HEK293T (cell line): ENCODE results near the gene KLHDC10.

ENCODE experiments used
- CTCF ChIA-PET: fragments of 350-600 bp; formaldehyde crosslinking; extraction: SDS; loops from one replicate; lab custom pipeline; 2021; ENCODE audit warnings: antibody characterized with exemption, inconsistent platforms; lab: Yijun Ruan, JAX
- POLR2A ChIA-PET: fragments of 350-600 bp; formaldehyde crosslinking; extraction: SDS; loops from one replicate; lab custom pipeline; 2020; ENCODE audit warnings: antibody characterized with exemption, inconsistent platforms; lab: Yijun Ruan, JAX
- DNase-seq: peaks from one replicate; pipeline ENCODE4 v3.0.0; 2012; ENCODE audit warnings: mixed read lengths; ENCODE audit errors: extremely low spot score
- ARNT ChIP-seq: fragments of 450-650 bp; IDR thresholded peaks from 2 replicates; pipeline ENCODE4 v1.6.1; 2017; ENCODE audit warnings: mild to moderate bottlenecking
- BHLHE40 ChIP-seq: fragments of 450-650 bp; IDR thresholded peaks from 2 replicates; pipeline ENCODE4 v1.6.1; 2016; ENCODE audit warnings: mild to moderate bottlenecking, moderate library complexity, borderline replicate concordance
- CTBP1 ChIP-seq: fragments of 450-650 bp; IDR thresholded peaks from 2 replicates; pipeline ENCODE4 v1.6.1; 2016; ENCODE audit warnings: borderline replicate concordance
- ELF4 ChIP-seq: fragments of 450-650 bp; IDR thresholded peaks from 2 replicates; pipeline ENCODE4 v1.6.1; 2017; ENCODE audit warnings: antibody characterized with exemption
- FOXA1 ChIP-seq: fragments of 450-650 bp; IDR thresholded peaks from 2 replicates; pipeline ENCODE4 v1.6.1; 2016; ENCODE audit warnings: mild to moderate bottlenecking
- FOXK2 ChIP-seq: fragments of 450-650 bp; IDR thresholded peaks from 2 replicates; pipeline ENCODE4 v1.6.1; 2016; ENCODE audit warnings: mild to moderate bottlenecking
- FOXM1 ChIP-seq: fragments of 450-650 bp; IDR thresholded peaks from 2 replicates; pipeline ENCODE4 v1.6.1; 2017; ENCODE audit warnings: mild to moderate bottlenecking, borderline replicate concordance
- HDGF ChIP-seq: fragments of 450-650 bp; IDR thresholded peaks from 2 replicates; pipeline ENCODE4 v1.6.1; 2017; ENCODE audit warnings: antibody characterized with exemption, borderline replicate concordance
- L3MBTL2 ChIP-seq: fragments of 450-650 bp; conservative IDR thresholded peaks from 2 replicates; pipeline ENCODE4 v1.6.1; 2016; ENCODE audit warnings: mild to moderate bottlenecking
- LEF1 ChIP-seq: fragments of 450-650 bp; IDR thresholded peaks from 2 replicates; pipeline ENCODE4 v1.6.1; 2017; ENCODE audit warnings: mild to moderate bottlenecking, borderline replicate concordance
- NFRKB ChIP-seq: fragments of 450-650 bp; IDR thresholded peaks from 2 replicates; pipeline ENCODE4 v1.6.1; 2016; ENCODE audit warnings: mild to moderate bottlenecking, moderate library complexity
- SP1 ChIP-seq: fragments of 450-650 bp; IDR thresholded peaks from 2 replicates; pipeline ENCODE4 v1.6.1; 2017
- SUZ12 ChIP-seq: fragments of 450-650 bp; IDR thresholded peaks from 2 replicates; pipeline ENCODE4 v1.6.1; 2016; ENCODE audit warnings: mild to moderate bottlenecking
- TARDBP ChIP-seq: fragments of 450-650 bp; IDR thresholded peaks from 2 replicates; pipeline ENCODE4 v1.6.1; 2016
- ZNF384 ChIP-seq: fragments of 450-650 bp; IDR thresholded peaks from 2 replicates; pipeline ENCODE4 v1.6.1; 2016
- TF ChIP-seq, protein P1 (sequence below): fragments of 450-650 bp; IDR thresholded peaks from 2 replicates; pipeline ENCODE4 v1.6.1; 2016

The KLHDC10 gene

GRCh38 chr7:130140551-130141160 lies 70.3 kb downstream of the KLHDC10 start:
- CTCF ChIA-PET: no interaction called here
- TF ChIP-seq, protein P1, sequence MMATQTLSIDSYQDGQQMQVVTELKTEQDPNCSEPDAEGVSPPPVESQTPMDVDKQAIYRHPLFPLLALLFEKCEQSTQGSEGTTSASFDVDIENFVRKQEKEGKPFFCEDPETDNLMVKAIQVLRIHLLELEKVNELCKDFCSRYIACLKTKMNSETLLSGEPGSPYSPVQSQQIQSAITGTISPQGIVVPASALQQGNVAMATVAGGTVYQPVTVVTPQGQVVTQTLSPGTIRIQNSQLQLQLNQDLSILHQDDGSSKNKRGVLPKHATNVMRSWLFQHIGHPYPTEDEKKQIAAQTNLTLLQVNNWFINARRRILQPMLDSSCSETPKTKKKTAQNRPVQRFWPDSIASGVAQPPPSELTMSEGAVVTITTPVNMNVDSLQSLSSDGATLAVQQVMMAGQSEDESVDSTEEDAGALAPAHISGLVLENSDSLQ: no peak
- no peak for TF ChIP-seq LEF1
- POLR2A ChIA-PET: no interaction called here
- DNase-seq: no peak

GRCh38 chr7:130141161-130141883 lies 71.0 kb downstream of the KLHDC10 start:
- TF ChIP-seq FOXA1 (no peak), FOXM1 (no peak), TARDBP (no peak), LEF1 (no peak), FOXK2 (no peak), L3MBTL2 (no peak), SP1 (no peak), SUZ12 (no peak), ZNF384 (no peak), ELF4 (no peak), BHLHE40 (no peak), NFRKB (no peak), HDGF (no peak)
- ChIA-PET POLR2A (no interaction called here), CTCF (no interaction called here)
- DNase-seq: no peak

GRCh38 chr7:130141884-130142653 lies 71.7 kb downstream of the KLHDC10 start:
- no peak for DNase-seq
- no peak for TF ChIP-seq HDGF
- no peak for TF ChIP-seq ZNF384
- TF ChIP-seq LEF1: no peak
- no peak for TF ChIP-seq SUZ12
- no peak for TF ChIP-seq BHLHE40
- no peak for TF ChIP-seq FOXA1
- no peak for TF ChIP-seq FOXK2
- TF ChIP-seq ARNT: no peak
- TF ChIP-seq L3MBTL2: no peak
- ChIA-PET CTCF (no interaction called here), POLR2A (no interaction called here)

DNA sequence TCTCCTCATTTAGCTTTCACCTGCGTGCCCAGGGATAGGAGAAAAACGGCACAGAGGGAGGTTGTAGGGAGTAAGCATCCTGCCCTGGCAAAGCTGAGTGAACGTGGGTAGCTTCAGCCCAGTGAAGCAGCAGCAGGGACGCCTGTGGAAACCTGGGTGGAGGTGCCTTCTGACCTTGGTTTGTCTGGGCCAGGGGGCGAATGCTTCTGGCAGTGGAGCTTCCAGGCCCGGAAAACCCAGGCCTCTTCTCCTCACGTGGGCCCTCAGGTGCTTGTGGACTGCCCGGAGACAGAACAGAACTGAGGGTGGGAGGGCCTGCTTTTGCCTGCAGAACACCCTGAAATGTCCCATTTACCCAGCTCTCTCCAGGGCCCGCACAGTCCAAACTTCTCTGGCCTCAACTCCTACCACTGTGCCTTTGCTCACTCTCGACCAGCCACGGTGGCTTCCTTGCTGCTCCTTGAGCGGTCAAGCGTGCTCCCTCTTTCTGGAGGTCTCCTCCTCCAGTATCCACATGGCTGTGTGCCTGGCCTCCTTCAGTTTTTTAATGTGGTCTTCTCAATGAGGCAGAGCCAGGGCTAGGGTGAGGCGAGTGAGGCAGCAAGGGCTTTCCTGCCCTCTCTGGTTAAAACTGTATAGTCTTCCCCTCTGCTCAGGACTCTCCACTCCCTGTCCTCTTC lies 72.5 kb downstream of the KLHDC10 start:
- POLR2A ChIA-PET: no interaction called here
- no peak for DNase-seq
- CTCF ChIA-PET: no interaction called here
- TF ChIP-seq TARDBP (no peak), SP1 (no peak), ARNT (no peak), L3MBTL2 (no peak), FOXM1 (no peak), LEF1 (no peak), HDGF (no peak), BHLHE40 (no peak), CTBP1 (no peak), FOXA1 (no peak), FOXK2 (no peak), ELF4 (no peak), NFRKB (no peak), SUZ12 (no peak), ZNF384 (no peak)
- TF ChIP-seq, protein P1: no peak

DNA sequence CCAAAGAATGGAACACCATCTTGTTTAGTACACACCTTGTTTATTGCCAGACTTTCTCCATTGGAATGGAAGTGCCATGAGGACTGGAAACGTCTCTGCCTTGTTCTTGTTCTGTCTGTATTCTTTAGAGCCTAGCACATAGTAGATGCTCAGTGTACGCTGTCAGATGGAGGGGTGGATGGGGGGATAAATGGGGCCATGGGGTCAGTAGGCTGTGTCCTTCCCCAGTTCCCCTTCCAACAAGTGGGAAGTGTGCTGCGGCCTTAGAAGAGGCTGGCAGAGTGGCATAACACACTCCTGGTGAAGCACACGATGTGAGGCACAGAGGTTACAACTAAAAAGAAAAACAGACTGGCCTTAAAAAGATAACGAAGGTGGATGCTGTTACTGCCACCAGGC lies 73.0 kb downstream of the KLHDC10 start:
- no peak for DNase-seq
- TF ChIP-seq BHLHE40: no peak
- TF ChIP-seq, protein P1: no peak
- no peak for TF ChIP-seq SUZ12
- TF ChIP-seq ARNT: no peak
- TF ChIP-seq FOXK2: no peak
- TF ChIP-seq HDGF: no peak
- no peak for TF ChIP-seq NFRKB
- TF ChIP-seq LEF1: no peak
- TF ChIP-seq CTBP1: no peak
- ChIA-PET POLR2A (no interaction called here), CTCF (no interaction called here)
